Neural cell (in vitro differentiated cells): ENCODE data around the gene MARS1.

ENCODE experiments used
- CTCF ChIP-seq: fragments of 450-650 bp; IDR thresholded peaks from 2 replicates; pipeline ENCODE4 v1.5.1; 2014; ENCODE audit warnings: antibody characterized with exemption, mild to moderate bottlenecking, moderate library complexity; ENCODE audit not compliant: poor library complexity, severe bottlenecking
- EP300 ChIP-seq: fragments of 450-650 bp; conservative IDR thresholded peaks from 2 replicates; pipeline ENCODE4 v1.6.1; 2014; ENCODE audit warnings: antibody characterized with exemption, mild to moderate bottlenecking, moderate library complexity; ENCODE audit not compliant: poor library complexity, severe bottlenecking
- SMC3 ChIP-seq: fragments of 450-650 bp; conservative IDR thresholded peaks from 2 replicates; pipeline ENCODE4 v1.6.1; 2014; ENCODE audit warnings: antibody characterized with exemption, mild to moderate bottlenecking, moderate library complexity; ENCODE audit not compliant: poor library complexity

DNA sequence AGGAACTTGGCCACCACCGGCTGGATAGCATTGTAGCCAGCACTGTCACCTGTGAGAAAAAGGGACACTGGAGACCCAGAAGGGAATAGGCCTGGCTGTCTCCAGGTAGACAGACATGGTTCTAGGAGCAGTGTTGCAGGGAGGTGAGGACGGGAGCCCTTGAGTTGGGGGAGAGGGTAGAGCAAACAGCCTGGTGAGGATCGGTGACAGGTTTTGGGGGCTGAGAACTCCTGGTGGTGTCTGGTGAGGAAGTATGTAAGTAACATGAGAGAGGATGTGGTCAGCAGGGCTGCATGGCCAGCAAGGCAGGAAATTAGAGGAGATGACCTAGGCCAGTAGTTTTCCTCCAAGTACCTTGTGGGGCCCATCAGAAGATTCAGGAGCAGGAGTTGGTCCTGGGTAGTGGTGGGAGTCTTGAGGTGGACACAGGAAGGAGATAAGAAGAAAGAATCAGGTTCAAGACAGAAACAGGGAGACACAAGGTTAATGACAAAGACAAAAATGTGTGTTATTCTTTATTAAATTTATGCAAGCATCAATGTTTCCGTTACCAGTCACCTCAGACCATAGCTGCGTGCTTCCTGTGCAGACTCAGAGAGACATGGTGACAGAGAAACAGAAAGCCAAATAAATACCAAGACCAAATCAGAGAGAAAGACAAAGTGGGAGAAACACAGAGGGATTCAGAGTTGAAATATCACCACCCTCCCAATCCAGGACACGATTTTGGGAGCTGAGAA is 8.3 kb upstream of the MARS1 start, which contains the start of gene ARHGAP9:
- no peak for TF ChIP-seq SMC3
- TF ChIP-seq CTCF: no peak
- TF ChIP-seq EP300: no peak
